IMR-90 (cell line): ENCODE results near the gene DCDC1.

ENCODE experiments used
- BHLHE40 ChIP-seq: fragments of 150-350 bp; IDR thresholded peaks from 2 replicates; pipeline ENCODE4 v1.6.1; 2016; ENCODE audit warnings: mild to moderate bottlenecking, low read depth, low read length
- CEBPB ChIP-seq: IDR thresholded peaks from 2 replicates; pipeline ENCODE4 v1.6.1; 2012; ENCODE audit warnings: low read depth, low read length, improper control_type of control experiment
- CHD1 ChIP-seq: IDR thresholded peaks from 2 replicates; pipeline ENCODE4 v1.6.1; 2012; ENCODE audit warnings: low read depth, low read length, improper control_type of control experiment
- ELK1 ChIP-seq: fragments of 150-350 bp; IDR thresholded peaks from 2 replicates; pipeline ENCODE4 v1.6.1; 2016; ENCODE audit warnings: low read depth, mild to moderate bottlenecking, low read length, moderate library complexity, borderline replicate concordance
- FOS ChIP-seq: fragments of 150-350 bp; IDR thresholded peaks from 2 replicates; pipeline ENCODE4 v1.6.1; 2016; ENCODE audit warnings: low read depth, low read length
- MAZ ChIP-seq: IDR thresholded peaks from 2 replicates; pipeline ENCODE4 v1.6.1; 2012; ENCODE audit warnings: low read depth, mild to moderate bottlenecking, low read length, improper control_type of control experiment, moderate library complexity, borderline replicate concordance
- MXI1 ChIP-seq: IDR thresholded peaks from 2 replicates; pipeline ENCODE4 v1.6.1; 2012; ENCODE audit warnings: low read depth, mild to moderate bottlenecking, low read length, moderate library complexity, borderline replicate concordance
- NFE2L2 ChIP-seq: fragments of 150-350 bp; IDR thresholded peaks from 2 replicates; pipeline ENCODE4 v1.6.1; 2016; ENCODE audit warnings: low read depth, mild to moderate bottlenecking, low read length
- POLR2A ChIP-seq: IDR thresholded peaks from 2 replicates; pipeline ENCODE4 v1.6.1; 2012; ENCODE audit warnings: mild to moderate bottlenecking, low read depth, low read length
- RAD21 ChIP-seq: IDR thresholded peaks from 2 replicates; pipeline ENCODE4 v1.6.1; 2012; ENCODE audit warnings: low read length, improper control_type of control experiment
- RCOR1 ChIP-seq: IDR thresholded peaks from 2 replicates; pipeline ENCODE4 v1.6.1; 2012; ENCODE audit warnings: mild to moderate bottlenecking, low read length, improper control_type of control experiment; ENCODE audit not compliant: insufficient replicate concordance
- RFX5 ChIP-seq: IDR thresholded peaks from 2 replicates; pipeline ENCODE4 v1.8.0; 2012; ENCODE audit warnings: low read depth, mild to moderate bottlenecking, low read length, moderate library complexity
- SMC3 ChIP-seq: fragments of 150-350 bp; IDR thresholded peaks from 2 replicates; pipeline ENCODE4 v1.6.1; 2016; ENCODE audit warnings: low read depth, mild to moderate bottlenecking, antibody characterized with exemption, low read length, moderate library complexity
- TF ChIP-seq, protein P1 (sequence below): conservative IDR thresholded peaks from 2 replicates; pipeline ENCODE4 v1.5.1; 2012; ENCODE audit warnings: mild to moderate bottlenecking, low read depth, low read length, improper control_type of control experiment

DNA sequence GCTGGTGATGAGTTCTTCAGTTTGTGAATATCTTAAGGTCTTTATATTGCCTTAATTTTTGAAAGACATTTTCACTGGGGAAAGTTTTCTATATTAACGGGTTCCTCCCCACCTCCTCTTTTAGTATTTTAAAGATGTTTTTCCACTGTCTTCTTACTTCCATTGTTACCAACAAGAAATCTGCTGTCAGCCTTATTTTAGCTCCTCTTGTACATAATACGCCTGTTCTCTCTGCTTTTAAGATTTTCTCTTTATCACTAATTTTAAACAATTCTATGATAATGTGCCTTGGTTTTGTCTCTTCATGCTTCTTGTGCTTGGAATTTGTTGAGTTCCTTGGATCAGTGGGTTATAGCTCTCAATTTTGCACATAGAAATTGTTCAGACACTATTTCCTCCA, 280.4 kb downstream of the DCDC1 start:
- TF ChIP-seq, protein P1, sequence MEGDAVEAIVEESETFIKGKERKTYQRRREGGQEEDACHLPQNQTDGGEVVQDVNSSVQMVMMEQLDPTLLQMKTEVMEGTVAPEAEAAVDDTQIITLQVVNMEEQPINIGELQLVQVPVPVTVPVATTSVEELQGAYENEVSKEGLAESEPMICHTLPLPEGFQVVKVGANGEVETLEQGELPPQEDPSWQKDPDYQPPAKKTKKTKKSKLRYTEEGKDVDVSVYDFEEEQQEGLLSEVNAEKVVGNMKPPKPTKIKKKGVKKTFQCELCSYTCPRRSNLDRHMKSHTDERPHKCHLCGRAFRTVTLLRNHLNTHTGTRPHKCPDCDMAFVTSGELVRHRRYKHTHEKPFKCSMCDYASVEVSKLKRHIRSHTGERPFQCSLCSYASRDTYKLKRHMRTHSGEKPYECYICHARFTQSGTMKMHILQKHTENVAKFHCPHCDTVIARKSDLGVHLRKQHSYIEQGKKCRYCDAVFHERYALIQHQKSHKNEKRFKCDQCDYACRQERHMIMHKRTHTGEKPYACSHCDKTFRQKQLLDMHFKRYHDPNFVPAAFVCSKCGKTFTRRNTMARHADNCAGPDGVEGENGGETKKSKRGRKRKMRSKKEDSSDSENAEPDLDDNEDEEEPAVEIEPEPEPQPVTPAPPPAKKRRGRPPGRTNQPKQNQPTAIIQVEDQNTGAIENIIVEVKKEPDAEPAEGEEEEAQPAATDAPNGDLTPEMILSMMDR, result no peak
- TF ChIP-seq POLR2A (no peak), MXI1 (no peak), RAD21 (no peak), RCOR1 (no peak), RFX5 (no peak), FOS (no peak), ELK1 (no peak), CHD1 (no peak), NFE2L2 (no peak), CEBPB (no peak), SMC3 (no peak), MAZ (no peak), BHLHE40 (no peak)
